Endothelial cell of umbilical vein (primary cell): ENCODE results near the gene NRARP.

ENCODE experiments used
- EZH2 ChIP-seq: IDR thresholded peaks from 2 replicates; pipeline ENCODE4 v1.6.1; 2012; ENCODE audit warnings: borderline replicate concordance, low read depth, mild to moderate bottlenecking, moderate library complexity, low read length, inconsistent platforms; ENCODE audit not compliant: severe bottlenecking
- FOS ChIP-seq: IDR thresholded peaks from 2 replicates; pipeline ENCODE4 v1.6.1; 2011; ENCODE audit warnings: mild to moderate bottlenecking, low read length, moderate library complexity, borderline replicate concordance; ENCODE audit not compliant: insufficient read depth
- JUN ChIP-seq: IDR thresholded peaks from 2 replicates; pipeline ENCODE4 v1.6.1; 2011; ENCODE audit warnings: borderline replicate concordance, low read depth; ENCODE audit not compliant: insufficient read length, insufficient read depth
- MYC ChIP-seq: IDR thresholded peaks from one replicate; pipeline ENCODE4 v1.6.1; 2011; ENCODE audit warnings: mild to moderate bottlenecking, low read depth, low read length
- POLR2A ChIP-seq: IDR thresholded peaks from 2 replicates; pipeline ENCODE4 v1.6.1; 2012; ENCODE audit warnings: low read depth, mild to moderate bottlenecking, control low read depth, low read length
- POLR2AphosphoS5 ChIP-seq: IDR thresholded peaks from 2 replicates; pipeline ENCODE4 v1.6.1; 2012; ENCODE audit warnings: low read depth, mild to moderate bottlenecking, control low read depth, low read length, moderate library complexity; ENCODE audit not compliant: insufficient read depth
- TF ChIP-seq, protein P1 (sequence below), 2 donors: IDR thresholded peaks; 1 replicate in 1 of 2; 2 replicates in 1 of 2; pipeline ENCODE4 v1.5.1; 2011; ENCODE audit warnings: low read length in 2 of 2, mild to moderate bottlenecking in 2 of 2, moderate library complexity in 2 of 2, control low read depth in 1 of 2, inconsistent platforms in 1 of 2, low read depth in 1 of 2; ENCODE audit not compliant: insufficient read depth in 1 of 2; ENCODE audit errors: extremely low read depth in 1 of 2
- TF ChIP-seq, protein P2 (sequence below): IDR thresholded peaks from 2 replicates; pipeline ENCODE4 v1.6.1; 2011; ENCODE audit not compliant: insufficient read depth, insufficient read length

DNA sequence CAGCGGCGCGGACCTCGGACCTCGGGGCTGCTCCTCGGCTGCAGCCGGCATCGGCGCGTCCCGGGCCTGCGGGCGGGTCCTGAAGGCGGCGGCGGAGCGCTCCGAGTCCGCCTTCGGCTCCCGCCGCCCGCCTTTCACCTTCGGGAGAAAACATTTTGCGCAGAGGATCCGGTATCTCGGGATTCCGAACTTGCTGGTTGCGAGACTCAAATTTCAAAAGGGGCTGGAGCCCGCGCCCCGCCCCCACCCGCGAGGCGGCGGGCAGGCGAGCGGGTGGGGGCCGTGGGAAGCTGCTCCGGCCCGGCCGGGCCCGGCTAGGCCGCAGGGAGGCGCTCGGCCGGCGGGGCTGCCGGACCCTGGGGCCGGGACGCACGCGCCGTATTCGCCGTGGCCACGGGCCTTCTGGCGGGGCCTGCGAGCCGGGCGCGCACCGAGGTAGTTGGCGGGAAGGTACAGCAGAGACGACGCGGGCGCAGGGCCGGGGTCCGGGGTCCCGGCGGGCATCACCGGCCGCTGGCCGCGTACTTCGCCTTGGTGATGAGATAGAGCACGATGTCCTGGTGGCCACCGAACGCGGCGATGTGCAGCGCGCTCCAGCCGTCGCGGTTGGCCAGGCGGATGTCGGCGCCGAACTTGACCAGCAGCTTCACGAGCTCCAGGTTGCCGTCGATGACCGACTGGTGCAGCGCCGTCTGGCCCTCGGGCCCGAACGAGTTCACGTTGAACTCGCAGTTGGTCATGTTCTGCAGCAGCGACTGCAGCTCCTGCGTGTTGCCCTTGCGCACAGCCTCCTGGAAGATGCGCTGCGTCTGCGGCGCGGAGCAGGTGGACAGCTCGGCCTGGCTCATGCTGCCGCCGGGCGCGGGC lies 757 bp downstream of the NRARP start:
- TF ChIP-seq, protein P1, sequence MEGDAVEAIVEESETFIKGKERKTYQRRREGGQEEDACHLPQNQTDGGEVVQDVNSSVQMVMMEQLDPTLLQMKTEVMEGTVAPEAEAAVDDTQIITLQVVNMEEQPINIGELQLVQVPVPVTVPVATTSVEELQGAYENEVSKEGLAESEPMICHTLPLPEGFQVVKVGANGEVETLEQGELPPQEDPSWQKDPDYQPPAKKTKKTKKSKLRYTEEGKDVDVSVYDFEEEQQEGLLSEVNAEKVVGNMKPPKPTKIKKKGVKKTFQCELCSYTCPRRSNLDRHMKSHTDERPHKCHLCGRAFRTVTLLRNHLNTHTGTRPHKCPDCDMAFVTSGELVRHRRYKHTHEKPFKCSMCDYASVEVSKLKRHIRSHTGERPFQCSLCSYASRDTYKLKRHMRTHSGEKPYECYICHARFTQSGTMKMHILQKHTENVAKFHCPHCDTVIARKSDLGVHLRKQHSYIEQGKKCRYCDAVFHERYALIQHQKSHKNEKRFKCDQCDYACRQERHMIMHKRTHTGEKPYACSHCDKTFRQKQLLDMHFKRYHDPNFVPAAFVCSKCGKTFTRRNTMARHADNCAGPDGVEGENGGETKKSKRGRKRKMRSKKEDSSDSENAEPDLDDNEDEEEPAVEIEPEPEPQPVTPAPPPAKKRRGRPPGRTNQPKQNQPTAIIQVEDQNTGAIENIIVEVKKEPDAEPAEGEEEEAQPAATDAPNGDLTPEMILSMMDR (IDR thresholded peaks at IDR 0.05; ENCODE audit: extremely low read depth in 1 of 2, insufficient read depth in 1 of 2, low read depth in 1 of 2, low read length in 2 of 2) = peak; percentile 18 to 36
- TF ChIP-seq POLR2AphosphoS5 (no peak), POLR2A (no peak), EZH2 (no peak), JUN (no peak), MYC (no peak), FOS (no peak)
- TF ChIP-seq, protein P2, sequence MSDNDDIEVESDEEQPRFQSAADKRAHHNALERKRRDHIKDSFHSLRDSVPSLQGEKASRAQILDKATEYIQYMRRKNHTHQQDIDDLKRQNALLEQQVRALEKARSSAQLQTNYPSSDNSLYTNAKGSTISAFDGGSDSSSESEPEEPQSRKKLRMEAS = no peak
